Left kidney (tissue), 2 donors: Measurements from ENCODE around the gene PLA2G2D. TPM values are rescaled to one million over a fixed set of nuclear protein-coding genes. Genes with fewer than 3 reads are reported as not detected.

ENCODE experiments used
- DNase-seq: peaks from one replicate; pipeline ENCODE4 v3.0.0-alpha.2; 2013
- polyA plus RNA-seq: library from polyadenylated mRNA; unstranded; fragments of 120-200 nt; gene quantifications from one replicate; pipeline ENCODE4 v1.2.1, GENCODE V29; 2013; ENCODE audit not compliant: insufficient read length

The PLA2G2D gene
- polyA plus RNA-seq, 1 donor: 0.08 TPM

DNA sequence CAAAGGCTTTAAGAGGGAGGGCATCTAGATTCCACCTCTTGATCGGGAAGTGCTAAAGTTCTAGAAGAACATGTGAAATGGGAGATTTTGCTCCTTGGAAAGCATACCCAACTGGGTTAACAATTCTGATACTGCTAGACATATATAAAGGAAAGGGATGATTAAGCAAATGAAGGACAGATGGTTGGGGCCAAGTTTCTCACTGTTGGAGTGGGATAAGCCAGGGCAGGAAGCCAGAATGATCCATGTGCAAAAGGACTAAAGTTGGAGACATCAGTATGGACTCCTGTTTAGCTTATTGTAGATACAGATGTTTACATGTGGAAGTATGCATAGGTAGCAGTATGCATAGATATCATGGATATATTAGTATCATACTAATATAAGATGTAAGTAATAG lies 32.5 kb downstream of the PLA2G2D start:
- no peak for DNase-seq

DNA sequence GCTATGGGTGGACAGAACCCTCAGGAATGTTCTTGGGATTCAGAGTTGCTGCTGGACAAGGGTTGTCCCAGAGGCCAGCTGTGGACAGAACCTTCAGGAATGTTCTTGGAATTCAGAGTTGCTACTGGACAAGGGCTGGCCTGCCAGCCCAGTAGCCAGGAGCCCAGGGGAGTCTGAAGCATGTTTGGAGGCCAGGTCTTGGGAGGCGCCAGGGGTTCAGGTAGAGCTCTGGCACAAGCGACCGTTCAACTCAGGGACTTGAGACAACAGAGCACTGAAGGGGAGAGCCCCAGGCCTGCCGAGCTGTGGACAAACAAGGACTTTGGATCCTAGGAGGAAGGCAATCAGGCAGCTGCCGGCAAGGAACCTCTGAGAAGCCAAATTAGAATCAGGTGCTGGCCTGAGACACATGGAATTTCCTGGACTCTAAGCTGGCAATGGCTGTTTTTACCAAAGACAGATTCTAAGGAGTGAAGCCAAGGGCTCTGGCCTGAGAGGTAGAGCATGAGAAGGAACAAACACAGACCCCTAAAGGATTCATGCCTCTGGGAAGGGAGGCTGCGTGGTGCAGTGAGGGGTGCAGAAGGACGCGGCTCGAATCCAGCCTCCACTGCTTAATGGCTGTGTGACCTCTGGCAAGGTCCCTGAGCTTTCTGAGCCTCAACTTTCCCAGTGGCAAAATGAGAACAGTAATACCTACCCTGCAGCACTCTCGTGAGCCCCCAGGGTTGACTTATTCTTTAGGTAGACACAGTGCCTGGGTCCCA lies 36.0 kb downstream of the PLA2G2D start:
- DNase-seq: no peak

DNA sequence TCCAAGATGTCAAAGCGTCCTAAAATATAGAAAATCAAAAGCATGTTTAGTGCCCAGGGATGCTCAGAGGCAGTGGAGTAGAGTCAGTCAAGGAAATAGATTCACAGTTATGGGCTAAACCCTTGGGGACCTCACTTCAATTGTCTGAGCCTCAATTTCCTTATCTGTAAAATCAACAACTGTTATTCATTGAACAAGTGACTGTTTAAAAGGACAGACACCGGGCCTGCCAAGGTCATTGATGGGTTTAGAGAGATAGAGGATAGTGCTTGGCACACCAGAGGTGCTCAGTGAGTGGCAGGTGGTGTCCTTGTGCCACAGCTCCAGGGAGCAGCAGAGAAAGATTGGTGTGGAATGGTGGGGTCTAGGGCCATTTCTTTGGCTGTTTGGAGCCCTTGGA lies 36.6 kb downstream of the PLA2G2D start:
- no peak for DNase-seq

DNA sequence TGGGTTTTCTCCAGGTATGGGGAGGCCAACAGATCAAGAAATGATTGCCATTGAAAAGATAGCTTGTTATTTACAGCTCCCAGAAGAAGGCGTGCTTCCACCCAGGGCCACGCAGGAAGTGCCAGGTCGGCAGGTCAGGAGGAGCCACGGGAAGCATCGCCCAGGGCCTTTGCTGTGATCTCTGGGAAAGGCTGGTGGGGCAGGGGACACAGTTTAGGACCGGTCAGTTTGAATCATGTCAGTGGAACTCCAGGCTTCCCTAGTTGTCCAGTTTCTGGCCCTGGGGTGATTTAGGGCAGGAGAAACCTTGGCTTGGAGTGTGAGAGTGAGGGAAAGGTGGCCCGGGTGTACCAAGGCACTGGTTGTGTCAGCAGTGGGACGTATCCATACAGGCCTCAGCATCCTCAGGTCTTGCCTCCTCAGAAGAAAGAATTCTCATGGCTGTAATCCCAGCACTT lies 38.0 kb downstream of the PLA2G2D start:
- no peak for DNase-seq

DNA sequence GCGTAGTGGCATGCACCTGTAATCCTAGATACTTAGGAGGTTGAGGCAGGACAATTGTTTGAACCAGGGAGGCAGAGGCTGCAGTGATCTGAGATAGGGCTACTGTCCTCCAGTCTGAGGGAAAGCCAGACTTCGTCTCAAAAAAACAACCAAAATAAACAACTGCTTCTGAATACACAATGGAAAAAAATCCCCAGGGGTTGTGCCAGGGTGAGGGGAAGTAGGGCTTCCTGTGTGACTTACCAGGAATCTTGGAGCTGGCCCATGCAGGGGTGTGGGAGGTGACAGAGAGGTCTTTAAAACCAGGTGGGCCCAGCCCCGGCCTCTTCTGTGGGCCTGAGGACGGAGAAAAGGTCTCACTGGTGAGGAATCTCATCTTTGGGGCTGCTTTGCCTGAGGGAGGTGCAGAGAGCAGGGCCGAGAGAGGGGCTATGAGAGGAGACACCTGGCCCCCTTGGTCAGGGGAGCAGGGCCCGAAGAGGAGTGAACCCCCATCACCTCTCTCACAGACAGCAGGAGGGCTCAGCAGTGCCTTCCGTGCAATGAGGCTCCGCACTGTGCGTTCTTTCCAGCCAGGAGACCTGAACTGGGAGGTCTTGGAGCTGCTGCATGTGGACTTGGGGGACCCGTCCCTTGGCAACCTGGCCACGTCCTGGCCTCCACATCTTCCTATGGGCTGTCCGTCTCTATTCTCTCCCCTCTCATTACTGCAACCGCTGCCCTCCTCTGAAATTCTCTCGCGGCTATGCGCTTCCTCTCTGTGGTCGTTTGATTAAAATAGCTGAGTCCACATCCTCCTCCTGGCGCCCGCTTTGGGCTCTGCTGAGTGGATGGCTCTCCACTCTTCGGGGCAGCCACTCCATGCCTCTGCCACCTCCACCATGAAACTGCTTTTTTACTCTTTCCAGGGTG lies 38.6 kb downstream of the PLA2G2D start:
- DNase-seq: no peak

DNA sequence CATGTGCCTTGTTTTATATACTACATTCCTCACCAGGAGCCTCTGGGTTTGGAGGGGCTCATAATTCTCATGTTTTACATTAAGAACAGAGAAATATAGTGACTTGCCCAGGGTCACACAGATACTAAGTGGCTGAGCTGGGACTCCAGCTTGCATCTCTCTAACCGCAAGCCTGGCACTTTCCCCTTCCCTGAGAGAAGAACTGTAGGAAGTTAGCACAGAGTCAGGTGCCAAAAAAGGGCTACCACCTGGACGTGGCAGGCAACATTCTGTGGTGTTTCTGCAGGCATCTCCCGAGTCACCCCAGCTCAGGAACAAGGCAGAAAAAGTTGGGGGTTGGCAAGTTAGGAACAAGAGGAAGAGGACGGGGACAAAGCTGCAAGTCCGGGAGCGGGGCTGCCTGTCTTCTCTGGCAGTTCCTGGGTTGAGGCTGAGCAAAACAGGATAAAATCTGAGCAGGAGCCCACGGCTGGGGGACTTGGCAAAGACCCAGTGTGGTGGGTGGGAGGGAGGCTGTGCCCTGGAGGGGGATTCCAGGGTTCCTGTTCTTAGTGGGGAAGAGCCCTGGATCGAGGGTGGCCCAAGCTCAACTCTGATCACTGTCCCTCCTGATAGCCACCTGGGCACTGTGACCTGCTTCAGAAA lies 39.6 kb downstream of the PLA2G2D start:
- DNase-seq: no peak

DNA sequence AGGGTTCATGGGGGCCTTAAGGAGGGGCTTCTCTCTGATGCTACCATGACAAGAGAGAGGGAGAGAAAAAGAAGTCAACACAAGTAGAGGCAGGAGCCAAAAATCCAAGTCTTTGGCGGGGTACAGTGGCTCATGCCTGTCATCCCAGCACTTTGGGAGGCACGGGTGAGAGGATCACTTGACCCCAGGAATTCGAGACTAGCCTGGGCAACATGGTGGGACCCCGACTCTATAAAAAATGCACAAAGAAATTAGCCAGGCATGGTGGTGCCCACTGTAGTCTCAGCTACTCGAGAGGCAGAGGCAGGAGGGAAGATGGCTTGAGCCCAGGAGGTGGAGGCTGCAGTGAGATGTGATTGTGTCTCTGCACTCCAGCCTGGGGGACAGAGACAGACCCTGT lies 40.6 kb downstream of the PLA2G2D start:
- DNase-seq: no peak

DNA sequence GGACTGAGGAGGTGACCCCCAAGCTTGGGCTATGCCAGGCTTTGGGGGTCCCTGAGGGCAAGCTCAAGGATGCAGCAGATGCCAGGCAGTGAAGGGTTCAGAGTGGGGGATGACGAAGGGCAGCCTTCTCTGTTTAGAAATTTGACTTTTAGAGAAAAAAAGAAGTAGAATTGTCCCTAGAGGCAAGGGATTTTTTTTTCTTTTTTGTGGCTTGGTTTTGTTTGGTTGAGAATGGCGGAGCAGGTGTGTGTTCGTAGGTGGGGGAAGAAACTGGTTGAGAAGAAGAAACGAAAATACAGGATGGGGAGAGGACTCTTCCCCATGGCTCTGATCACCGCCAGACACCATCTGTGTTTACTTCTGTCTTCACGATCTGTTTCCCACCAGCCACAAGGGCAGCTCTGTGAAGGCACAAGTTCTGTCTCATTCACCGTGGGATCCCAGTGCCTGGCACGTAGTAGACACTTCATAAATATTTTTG lies 41.1 kb downstream of the PLA2G2D start:
- DNase-seq: no peak

DNA sequence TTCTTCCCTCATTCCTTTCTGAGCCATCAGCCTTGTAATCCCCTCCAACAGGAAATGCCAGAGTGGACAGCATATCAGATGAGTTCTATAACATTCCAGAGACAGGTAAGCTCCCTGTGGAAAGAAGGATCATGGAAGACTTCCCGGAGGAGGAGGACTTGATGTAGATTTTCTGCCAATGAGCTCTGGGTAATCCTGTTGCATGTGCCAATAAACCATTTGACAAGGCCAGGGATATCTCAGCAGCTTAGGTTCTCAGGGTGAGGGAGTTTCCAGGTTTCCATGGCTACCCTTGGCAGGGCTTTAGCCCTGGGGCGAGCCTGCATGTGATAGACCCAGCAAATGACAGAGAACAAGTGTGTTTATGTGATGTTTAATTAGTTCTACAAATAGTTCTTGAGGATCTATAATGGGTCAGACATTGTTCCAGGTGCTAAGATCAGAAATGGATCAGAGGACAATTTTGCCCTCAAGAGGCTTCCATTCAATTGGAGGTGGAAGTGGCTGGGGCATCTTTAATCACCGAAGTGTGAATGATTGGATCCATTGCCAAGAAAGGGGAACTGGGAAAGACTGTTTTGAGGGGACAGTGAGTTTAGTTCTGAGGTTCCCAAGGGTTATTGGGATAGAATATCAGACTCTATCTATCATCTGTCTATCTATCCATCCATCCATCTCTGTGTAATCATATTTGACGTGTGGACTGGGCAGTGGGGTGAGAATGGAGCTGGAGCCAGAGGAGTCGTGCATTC lies 42.5 kb downstream of the PLA2G2D start:
- DNase-seq: no peak

DNA sequence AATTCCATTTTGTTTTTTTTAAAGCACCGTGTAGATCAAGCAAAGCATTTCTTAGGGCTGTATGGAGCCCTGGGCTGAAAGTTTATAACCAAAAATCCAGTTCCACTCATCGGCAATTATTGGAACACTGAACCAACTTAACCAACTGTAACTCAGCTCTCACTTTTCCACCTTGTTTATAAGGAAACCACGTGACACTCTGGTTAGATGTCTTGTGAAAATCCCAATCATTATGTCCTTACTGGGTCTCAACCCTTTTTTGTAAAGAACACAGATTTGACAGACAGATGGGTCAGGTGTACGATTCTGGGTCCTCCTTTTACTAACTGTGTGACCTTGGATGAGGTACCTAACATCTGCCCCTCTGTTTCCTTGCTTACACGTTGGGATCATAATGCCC lies 43.1 kb downstream of the PLA2G2D start:
- no peak for DNase-seq

DNA sequence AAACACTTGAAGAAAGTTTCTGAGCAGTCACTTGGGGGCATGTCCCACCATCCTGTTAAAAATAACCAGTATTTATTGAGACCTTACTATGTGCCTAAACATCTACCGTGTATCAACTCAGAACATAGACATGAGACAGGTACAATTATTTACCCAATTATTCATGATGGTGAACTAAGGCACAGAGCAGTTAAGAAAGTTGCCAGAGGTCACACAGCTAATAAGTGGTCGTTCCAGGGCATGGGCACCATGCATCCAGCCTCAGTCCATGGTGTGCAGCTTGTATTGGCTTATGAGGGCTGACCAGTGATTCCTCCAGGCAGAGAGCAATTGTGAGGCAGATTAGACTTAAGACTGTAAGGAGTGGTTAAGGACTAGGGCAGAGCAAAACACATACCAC lies 44.0 kb downstream of the PLA2G2D start:
- DNase-seq: no peak

DNA sequence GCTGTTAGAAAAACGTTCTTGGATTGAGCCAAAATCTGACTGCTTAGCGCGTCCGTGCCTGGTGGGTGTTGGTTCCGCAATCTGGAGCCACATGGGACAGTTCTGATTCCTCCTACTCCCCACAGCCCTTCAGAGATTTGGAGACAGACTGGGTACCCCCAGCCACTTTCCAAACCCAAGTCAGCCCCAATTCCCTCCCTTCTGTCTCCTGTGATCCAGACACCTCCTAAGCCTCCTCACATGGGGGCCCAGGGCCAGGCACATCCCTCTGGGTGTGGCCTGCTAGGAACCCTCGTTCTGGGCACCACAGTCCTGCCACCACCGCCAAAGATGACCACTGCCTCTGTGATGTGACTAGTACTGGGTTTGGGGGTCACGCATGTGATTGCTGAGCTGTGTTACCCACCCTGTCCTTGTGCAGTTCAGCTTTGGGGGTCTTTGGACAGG lies 44.6 kb downstream of the PLA2G2D start:
- no peak for DNase-seq

DNA sequence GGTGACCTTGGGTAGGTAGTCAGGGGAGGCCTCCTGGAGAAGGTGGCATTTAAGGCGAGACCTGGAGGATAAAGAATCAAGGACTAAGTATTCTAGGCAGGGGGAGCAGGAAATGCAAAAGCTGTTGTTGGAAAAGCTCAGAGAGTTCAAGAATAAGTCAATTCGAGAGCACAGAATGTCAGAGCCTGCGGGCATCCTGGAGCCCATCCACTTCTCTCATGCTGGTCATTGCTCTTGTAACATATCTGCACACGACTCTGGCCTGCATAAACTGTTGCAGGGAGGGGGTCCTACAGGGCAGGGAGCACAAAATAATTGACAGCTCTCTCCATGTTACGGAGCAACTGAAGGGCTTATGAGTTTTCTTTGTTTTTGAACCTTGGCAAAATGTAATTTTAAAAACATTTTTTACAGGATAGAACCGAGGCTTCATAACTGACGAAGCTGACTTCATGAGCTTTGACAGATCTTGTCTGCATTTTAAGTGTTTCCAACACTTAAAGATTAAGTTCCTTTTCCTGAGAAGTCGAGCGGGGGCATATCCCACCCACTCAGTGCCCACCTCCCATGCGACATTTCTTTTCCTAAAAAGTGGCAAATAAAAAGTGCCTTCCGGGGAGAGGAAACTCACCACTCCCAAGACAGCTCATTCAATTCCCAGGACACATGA lies 45.1 kb downstream of the PLA2G2D start:
- DNase-seq: no peak

DNA sequence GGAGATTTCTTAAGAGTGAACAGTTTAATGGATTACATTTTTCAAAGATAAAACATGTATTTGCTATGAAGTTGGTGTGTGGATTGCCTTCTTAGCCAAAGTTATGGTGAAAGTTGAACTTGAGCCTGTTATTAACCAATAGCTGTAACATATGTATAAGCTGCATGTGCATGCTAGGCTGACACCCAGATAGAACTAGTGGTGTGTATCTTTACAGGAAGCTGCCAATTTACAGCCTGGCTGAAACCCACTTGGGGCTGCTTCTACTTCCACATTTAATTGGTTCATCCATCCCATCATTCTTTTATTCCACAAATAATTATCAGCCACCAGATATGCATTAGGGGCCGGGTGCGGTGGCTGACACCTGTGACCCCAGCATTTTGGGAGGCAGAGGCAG lies 46.1 kb downstream of the PLA2G2D start:
- DNase-seq: no peak

DNA sequence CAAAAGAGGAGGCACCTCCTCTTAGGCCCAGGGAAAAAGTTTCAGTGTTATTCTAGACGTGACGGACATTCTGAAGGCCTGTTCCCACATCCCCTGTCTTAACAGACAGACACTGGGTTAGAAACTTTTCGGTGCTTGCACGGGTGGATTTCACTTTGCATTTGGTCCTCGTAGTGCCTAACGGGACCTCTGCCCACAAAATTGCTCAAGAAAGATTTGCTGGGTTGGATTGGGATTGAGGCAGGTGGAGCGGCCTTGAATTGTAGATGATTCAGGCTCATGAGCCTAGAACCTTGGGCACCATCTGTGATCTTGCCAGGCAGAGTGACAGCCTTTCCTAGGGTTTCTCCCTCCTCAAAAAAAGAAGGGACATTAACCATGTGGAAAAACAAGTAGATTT lies 46.6 kb downstream of the PLA2G2D start:
- DNase-seq: no peak

DNA sequence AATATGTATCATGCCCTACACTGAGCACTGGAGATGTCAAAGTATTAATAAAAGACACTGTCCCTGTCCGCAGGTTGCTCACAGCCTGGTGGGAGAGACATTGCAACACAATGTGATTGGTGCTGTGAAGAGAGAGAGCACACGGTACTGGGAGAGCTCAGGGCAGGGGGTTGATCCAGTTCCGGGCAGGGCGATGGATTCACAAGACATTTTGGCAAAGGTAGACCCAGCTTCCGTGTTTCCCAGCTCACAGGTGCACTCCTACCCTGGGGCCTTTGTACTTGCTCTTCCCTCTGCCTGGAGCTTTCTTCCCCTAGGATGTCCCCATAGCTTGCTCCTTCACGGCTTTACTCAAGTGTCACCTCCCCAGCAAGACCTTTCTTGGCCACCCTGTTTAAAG lies 47.9 kb downstream of the PLA2G2D start:
- no peak for DNase-seq

DNA sequence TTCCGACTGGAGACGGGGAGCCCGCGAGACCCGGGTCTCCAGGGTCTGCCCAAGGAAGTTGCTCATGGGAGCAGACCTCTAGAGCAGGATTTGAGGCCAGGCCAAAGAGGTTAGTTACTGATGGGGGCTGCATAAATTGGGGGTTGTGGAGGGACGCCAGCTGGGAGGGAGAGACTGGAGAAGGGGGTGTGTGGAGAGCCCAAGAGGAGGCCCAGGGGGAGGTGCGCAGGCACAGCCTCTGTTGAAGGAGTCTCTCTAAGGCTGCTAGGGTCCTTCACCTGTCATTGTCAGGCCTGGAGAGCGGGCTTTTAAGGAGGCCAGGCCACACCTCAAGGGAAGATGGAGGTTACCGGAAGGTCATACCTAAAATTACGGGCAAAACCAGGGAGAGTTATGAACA lies 49.0 kb downstream of the PLA2G2D start:
- no peak for DNase-seq

DNA sequence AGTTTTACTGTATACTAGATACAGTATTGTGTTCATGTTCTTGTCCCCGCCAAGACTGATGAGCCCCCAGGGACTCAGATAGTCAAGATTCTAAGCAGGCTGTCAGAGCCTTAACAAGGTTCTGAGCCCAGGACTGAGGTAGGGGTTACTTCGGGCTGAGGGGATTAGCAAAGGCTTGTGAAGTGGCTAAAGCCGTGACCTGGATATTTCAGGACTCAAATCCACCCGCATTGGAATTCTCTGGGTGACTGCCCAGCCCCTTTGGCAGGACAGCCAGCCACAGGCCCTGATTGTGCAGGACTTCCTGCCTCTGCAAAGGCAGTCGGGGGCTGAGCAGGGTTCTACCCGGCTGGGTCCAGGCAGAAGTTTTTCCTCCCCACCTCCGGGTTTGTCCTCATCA lies 49.5 kb downstream of the PLA2G2D start, which contains the start of gene PLA2G5:
TSS of gene PLA2G5 (plus strand) at position 321 of the 400 bp plus-strand sequence. CDS start 14,637 bp downstream, outside the sequence.
- no peak for DNase-seq

DNA sequence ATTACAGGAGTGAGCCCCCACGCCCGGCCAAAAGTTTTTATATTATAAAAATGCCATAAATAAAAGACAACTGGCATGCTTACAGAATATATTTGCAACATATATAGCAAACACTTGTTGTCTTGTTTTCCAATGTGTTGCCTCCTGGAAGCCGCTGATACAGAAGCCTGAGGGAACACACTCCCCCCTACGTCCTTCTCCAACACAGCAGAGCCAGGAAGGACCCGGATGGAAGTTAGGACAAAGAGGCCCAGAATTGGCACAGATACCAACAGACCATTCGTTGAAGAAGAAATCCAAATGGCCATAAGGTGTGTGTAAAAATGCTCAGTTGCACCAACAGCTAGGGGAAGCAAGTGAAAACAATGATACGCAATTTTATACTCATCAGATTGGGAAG lies 50.6 kb downstream of the PLA2G2D start:
- DNase-seq: no peak

DNA sequence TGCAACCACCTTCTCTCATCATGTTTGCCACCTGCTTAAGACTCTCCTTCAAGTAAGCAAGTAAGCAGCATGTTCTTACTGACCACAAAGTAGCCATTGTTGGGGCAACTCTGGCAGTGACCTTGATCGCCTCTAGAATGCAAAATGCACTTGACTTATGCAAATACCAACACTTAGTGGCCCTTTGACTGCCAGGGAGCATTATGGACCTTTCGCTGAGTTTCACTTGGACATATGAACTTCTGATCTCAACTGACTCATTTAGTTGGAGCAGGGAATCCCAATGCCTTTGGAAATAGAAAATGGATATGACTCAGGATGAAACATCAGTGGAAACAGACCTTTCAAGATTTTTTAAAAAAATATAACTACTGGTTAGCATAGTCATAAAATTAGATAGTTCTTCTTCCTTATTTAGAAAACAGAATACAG lies 55.5 kb downstream of the PLA2G2D start:
- no peak for DNase-seq
